SK-N-SH treated with all-trans-retinoic acid at 6 μM for 48 hours (cell line): ENCODE results near the gene DHRS3.

ENCODE experiments used
- ATAC-seq: fragments of 200-7000 bp; cut with Tn5 transposase; 3 replicates; pipeline ENCODE4 v1.9.1; 2020; ENCODE audit warnings: mild to moderate bottlenecking, moderate library complexity
- ARNTL ChIP-seq: fragments of 450-650 bp; formaldehyde crosslinking; IDR thresholded peaks from 2 replicates; pipeline ENCODE4 v1.5.0; 2020; ENCODE audit warnings: low read depth, mild to moderate bottlenecking, moderate library complexity, borderline replicate concordance
- BACH2 ChIP-seq: fragments of 250-450 bp; sonication (Bioruptor Pico); IDR thresholded peaks from 2 replicates; pipeline ENCODE4 v1.9.0; 2021; ENCODE audit warnings: mild to moderate bottlenecking, borderline replicate concordance
- CSDC2 ChIP-seq: fragments of 250-450 bp; sonication (Bioruptor Pico); IDR thresholded peaks from 2 replicates; pipeline ENCODE4 v1.5.0; 2020; ENCODE audit warnings: mild to moderate bottlenecking, moderate library complexity
- ESRRG ChIP-seq: fragments of 250-450 bp; sonication (Bioruptor Pico); IDR thresholded peaks from 2 replicates; pipeline ENCODE4 v1.6.1; 2021; ENCODE audit warnings: mild to moderate bottlenecking
- GLIS3 ChIP-seq: fragments of 250-450 bp; sonication (Bioruptor Pico); IDR thresholded peaks from 2 replicates; pipeline ENCODE4 v1.5.0; 2020; ENCODE audit warnings: mild to moderate bottlenecking, moderate library complexity
- ISL1 ChIP-seq: fragments of 250-450 bp; sonication (Bioruptor Pico); IDR thresholded peaks from 2 replicates; pipeline ENCODE4 v2.1.2; 2022; ENCODE audit warnings: mild to moderate bottlenecking, moderate library complexity
- OSR1 ChIP-seq: fragments of 250-450 bp; sonication (Bioruptor Pico); IDR thresholded peaks from 2 replicates; pipeline ENCODE4 v1.8.0; 2022; ENCODE audit warnings: moderate library complexity, mild to moderate bottlenecking, inconsistent platforms
- PPARA ChIP-seq: fragments of 250-450 bp; sonication (Bioruptor Pico); IDR thresholded peaks from 2 replicates; pipeline ENCODE4 v1.5.0; 2020; ENCODE audit warnings: mild to moderate bottlenecking, borderline replicate concordance
- RARB ChIP-seq: fragments of 250-450 bp; sonication (Bioruptor Pico); IDR thresholded peaks from 2 replicates; pipeline ENCODE4 v1.8.0; 2021; ENCODE audit warnings: mild to moderate bottlenecking, moderate library complexity
- SNAI2 ChIP-seq: fragments of 250-450 bp; sonication (Bioruptor Pico); IDR thresholded peaks from 2 replicates; pipeline ENCODE4 v1.5.0; 2020; ENCODE audit warnings: mild to moderate bottlenecking, moderate library complexity
- TCF4 ChIP-seq: fragments of 250-450 bp; sonication (Bioruptor Pico); IDR thresholded peaks from 2 replicates; pipeline ENCODE4 v1.8.0; 2021; ENCODE audit warnings: mild to moderate bottlenecking, moderate library complexity, borderline replicate concordance
- TOX ChIP-seq: fragments of 250-450 bp; sonication (Bioruptor Pico); IDR thresholded peaks from 2 replicates; pipeline ENCODE4 v1.8.0; 2021; ENCODE audit warnings: mild to moderate bottlenecking, moderate library complexity, borderline replicate concordance
- ZC3H10 ChIP-seq: fragments of 250-450 bp; sonication (Bioruptor Pico); IDR thresholded peaks from 2 replicates; pipeline ENCODE4 v1.5.1; 2021; ENCODE audit warnings: mild to moderate bottlenecking, moderate library complexity
- ZFP3 ChIP-seq: fragments of 250-450 bp; sonication (Bioruptor Pico); IDR thresholded peaks from 2 replicates; pipeline ENCODE4 v1.5.0; 2020; ENCODE audit warnings: mild to moderate bottlenecking, moderate library complexity
- ZFP30 ChIP-seq: fragments of 450-650 bp; formaldehyde crosslinking; IDR thresholded peaks from 2 replicates; pipeline ENCODE4 v1.5.0; 2022; ENCODE audit warnings: mild to moderate bottlenecking, moderate library complexity
- ZNF565 ChIP-seq: fragments of 450-650 bp; formaldehyde crosslinking; conservative IDR thresholded peaks from 2 replicates; pipeline ENCODE4 v1.5.0; 2020; ENCODE audit warnings: low read depth, mild to moderate bottlenecking, moderate library complexity
- ZNF70 ChIP-seq: fragments of 450-650 bp; formaldehyde crosslinking; IDR thresholded peaks from 2 replicates; pipeline ENCODE4 v1.5.0; 2020; ENCODE audit warnings: mild to moderate bottlenecking, moderate library complexity
- TF ChIP-seq, protein P1 (sequence below): fragments of 250-450 bp; sonication (Bioruptor Pico); IDR thresholded peaks from 2 replicates; pipeline ENCODE4 v1.5.1; 2021; ENCODE audit warnings: mild to moderate bottlenecking, moderate library complexity
- TF ChIP-seq, protein P2 (sequence below): fragments of 250-450 bp; sonication (Bioruptor Pico); IDR thresholded peaks from 2 replicates; pipeline ENCODE4 v1.8.0; 2021; ENCODE audit warnings: low read depth, mild to moderate bottlenecking, moderate library complexity, borderline replicate concordance
- TF ChIP-seq, protein P3 (sequence below): fragments of 250-450 bp; sonication (Bioruptor Pico); IDR thresholded peaks from 2 replicates; pipeline ENCODE4 v1.5.1; 2020; ENCODE audit warnings: low read depth, mild to moderate bottlenecking, moderate library complexity
- TF ChIP-seq, protein P4 (sequence below): fragments of 250-450 bp; sonication (Bioruptor Pico); IDR thresholded peaks from 2 replicates; pipeline ENCODE4 v1.5.0; 2020; ENCODE audit warnings: mild to moderate bottlenecking, moderate library complexity

Gene DHRS3, protein sequence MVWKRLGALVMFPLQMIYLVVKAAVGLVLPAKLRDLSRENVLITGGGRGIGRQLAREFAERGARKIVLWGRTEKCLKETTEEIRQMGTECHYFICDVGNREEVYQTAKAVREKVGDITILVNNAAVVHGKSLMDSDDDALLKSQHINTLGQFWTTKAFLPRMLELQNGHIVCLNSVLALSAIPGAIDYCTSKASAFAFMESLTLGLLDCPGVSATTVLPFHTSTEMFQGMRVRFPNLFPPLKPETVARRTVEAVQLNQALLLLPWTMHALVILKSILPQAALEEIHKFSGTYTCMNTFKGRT

DNA sequence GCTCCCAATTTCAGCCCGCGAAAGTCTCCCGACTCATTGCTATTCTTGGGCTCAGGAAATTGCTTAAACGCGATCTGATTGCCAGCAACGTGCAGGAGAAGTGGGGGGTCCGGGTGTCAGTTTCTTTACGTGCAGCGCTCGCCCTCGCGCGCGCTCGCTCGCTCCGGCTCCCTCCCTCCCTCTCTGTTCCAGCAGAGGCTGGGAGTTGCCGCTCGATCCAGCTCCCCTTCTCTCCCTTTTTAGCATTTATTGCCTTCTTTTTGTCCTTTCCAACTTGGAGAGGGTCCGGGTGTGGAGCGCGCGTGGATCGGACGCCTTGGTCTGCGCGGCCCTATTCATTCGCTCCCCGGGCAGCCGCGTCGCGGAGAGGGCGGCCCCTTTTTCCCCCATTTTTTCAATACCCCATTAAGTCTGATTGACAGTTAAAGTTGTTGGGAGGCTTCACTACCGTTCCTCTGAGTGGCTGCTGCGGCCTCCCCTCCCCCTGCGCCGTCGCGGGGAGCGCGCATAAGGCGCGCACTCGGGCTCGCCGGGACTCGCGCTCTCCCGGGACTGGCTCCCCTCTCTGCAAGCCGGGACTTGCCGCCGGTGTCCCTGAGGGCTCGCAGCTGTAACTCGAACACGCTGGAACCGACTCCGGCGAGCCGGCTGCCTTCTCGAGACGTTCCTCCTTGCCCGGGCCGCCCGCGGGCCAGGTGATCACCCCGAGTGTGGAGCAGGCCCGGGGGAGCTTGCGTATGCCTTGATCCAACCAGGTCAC is at the start of gene DHRS3:
TSS of gene DHRS3 (minus strand) at position 310 of the 760 bp plus-strand sequence. CDS start 862 bp downstream, outside the sequence.
- TF ChIP-seq SNAI2 (CRISPR knock-in tag) (0 out of 2 replicates have a peak, but pooled peaks have one; percentile 12), CSDC2 (0 out of 2 replicates have a peak, but pooled peaks have one; percentile 40), PPARA (CRISPR knock-in tag) (no peak), GLIS3 (0 out of 2 replicates have a peak, but pooled peaks have one; percentile 27)
- peak; percentile 8; the same call in 1 of the 3 replicates for ATAC-seq

DNA sequence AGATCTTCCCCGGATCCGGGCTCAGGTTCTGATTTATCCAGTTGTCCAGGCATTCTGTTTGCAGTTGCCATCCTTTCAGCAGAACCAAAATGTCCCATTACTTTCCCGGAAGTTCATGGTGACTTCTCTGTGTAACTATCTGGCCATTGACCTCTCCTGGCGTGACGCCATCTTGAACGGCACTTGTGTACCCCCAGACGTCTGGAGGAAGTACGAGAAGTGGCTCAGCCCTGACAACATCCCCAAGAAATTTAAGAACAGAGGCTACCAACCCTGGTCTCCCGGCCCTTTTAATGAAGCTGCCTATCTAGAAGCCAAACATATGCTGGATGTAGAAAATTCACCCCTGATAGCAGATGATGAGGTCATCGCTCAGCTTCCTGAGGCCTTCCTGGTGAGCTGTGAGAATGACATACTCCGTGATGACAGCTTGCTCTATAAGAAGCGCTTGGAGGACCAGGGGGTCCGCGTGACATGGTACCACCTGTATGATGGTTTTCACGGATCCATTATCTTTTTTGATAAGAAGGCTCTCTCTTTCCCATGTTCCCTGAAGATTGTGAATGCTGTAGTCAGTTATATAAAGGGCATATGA is 48.2 kb upstream of the DHRS3 start:
- ATAC-seq = no peak
- TF ChIP-seq ARNTL (CRISPR knock-in tag) (no peak), TOX (no peak), OSR1 (CRISPR knock-in tag) (no peak), ZNF565 (CRISPR knock-in tag) (no peak), SNAI2 (CRISPR knock-in tag) (no peak), ZFP30 (no peak), ISL1 (CRISPR knock-in tag) (no peak), RARB (CRISPR knock-in tag) (no peak), ZNF70 (CRISPR knock-in tag) (no peak)

DNA sequence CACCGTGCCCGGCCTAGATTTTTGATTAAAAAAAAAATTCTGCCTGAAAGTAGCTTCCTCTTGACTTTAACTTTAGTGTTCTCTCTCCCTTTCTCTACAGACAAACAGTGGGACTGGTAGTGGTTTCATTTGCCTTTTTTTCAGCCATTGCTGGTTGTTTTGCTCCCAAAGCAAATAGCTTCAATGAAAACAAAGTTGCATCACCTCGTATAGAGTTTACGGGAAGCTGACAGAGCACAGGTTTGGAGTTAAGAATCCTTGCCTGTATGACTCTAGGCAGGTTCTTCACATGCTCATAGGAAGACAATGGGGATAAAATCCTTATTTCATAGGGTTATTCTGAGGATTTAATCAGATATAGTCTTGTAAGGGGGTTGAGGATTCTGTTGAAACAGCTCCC is 47.5 kb upstream of the DHRS3 start:
- TF ChIP-seq ZNF565 (CRISPR knock-in tag) = no peak
- no peak for TF ChIP-seq ARNTL (CRISPR knock-in tag)
- TF ChIP-seq ZNF70 (CRISPR knock-in tag) = no peak
- TF ChIP-seq, protein P1, sequence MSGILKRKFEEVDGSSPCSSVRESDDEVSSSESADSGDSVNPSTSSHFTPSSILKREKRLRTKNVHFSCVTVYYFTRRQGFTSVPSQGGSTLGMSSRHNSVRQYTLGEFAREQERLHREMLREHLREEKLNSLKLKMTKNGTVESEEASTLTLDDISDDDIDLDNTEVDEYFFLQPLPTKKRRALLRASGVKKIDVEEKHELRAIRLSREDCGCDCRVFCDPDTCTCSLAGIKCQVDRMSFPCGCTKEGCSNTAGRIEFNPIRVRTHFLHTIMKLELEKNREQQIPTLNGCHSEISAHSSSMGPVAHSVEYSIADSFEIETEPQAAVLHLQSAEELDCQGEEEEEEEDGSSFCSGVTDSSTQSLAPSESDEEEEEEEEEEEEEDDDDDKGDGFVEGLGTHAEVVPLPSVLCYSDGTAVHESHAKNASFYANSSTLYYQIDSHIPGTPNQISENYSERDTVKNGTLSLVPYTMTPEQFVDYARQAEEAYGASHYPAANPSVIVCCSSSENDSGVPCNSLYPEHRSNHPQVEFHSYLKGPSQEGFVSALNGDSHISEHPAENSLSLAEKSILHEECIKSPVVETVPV (CRISPR knock-in tag) = no peak
- TF ChIP-seq, protein P2, sequence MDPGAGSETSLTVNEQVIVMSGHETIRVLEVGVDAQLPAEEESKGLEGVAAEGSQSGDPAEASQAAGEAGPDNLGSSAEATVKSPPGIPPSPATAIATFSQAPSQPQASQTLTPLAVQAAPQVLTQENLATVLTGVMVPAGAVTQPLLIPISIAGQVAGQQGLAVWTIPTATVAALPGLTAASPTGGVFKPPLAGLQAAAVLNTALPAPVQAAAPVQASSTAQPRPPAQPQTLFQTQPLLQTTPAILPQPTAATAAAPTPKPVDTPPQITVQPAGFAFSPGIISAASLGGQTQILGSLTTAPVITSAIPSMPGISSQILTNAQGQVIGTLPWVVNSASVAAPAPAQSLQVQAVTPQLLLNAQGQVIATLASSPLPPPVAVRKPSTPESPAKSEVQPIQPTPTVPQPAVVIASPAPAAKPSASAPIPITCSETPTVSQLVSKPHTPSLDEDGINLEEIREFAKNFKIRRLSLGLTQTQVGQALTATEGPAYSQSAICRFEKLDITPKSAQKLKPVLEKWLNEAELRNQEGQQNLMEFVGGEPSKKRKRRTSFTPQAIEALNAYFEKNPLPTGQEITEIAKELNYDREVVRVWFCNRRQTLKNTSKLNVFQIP (CRISPR knock-in tag) = no peak
- TF ChIP-seq GLIS3 = no peak
- TF ChIP-seq TCF4 (CRISPR knock-in tag) = no peak
- no peak for TF ChIP-seq ZFP3 (CRISPR knock-in tag)
- no peak for TF ChIP-seq ESRRG (CRISPR knock-in tag)
- no peak for TF ChIP-seq TOX
- TF ChIP-seq, protein P3, sequence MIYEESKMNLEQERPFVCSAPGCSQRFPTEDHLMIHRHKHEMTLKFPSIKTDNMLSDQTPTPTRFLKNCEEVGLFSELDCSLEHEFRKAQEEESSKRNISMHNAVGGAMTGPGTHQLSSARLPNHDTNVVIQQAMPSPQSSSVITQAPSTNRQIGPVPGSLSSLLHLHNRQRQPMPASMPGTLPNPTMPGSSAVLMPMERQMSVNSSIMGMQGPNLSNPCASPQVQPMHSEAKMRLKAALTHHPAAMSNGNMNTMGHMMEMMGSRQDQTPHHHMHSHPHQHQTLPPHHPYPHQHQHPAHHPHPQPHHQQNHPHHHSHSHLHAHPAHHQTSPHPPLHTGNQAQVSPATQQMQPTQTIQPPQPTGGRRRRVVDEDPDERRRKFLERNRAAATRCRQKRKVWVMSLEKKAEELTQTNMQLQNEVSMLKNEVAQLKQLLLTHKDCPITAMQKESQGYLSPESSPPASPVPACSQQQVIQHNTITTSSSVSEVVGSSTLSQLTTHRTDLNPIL (CRISPR knock-in tag) = no peak
- TF ChIP-seq BACH2 (CRISPR knock-in tag) = no peak
- no peak for TF ChIP-seq OSR1 (CRISPR knock-in tag)
- TF ChIP-seq ISL1 (CRISPR knock-in tag) = no peak
- TF ChIP-seq, all 23 proteins: peak for 0
- no peak for ATAC-seq

DNA sequence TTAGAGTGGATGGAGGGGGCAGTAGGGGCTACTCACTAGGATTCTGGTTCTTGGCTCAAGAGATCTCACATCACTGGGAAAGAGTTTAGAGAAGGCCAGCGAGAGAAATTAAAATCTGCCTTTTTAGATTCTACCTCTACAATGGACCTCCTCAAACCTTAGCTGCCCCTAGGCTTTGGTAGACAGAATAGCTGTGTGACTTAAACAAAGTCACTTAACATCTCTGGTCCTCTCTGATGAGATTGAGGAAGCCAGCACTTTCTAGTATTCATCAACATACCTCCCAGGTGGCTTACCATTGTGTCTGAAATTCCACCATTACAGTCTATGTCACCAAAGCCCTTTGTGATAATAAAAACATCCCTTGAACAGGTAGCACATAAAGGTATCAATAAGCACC is 44.5 kb upstream of the DHRS3 start:
- no peak for ATAC-seq
- TF ChIP-seq, protein P3 (CRISPR knock-in tag) = no peak
- TF ChIP-seq ARNTL (CRISPR knock-in tag) = no peak
- TF ChIP-seq OSR1 (CRISPR knock-in tag) = no peak
- no peak for TF ChIP-seq TOX
- TF ChIP-seq SNAI2 (CRISPR knock-in tag) = no peak
- TF ChIP-seq PPARA (CRISPR knock-in tag) = no peak
- no peak for TF ChIP-seq ZFP30
- TF ChIP-seq ZC3H10 (CRISPR knock-in tag) = no peak
- no peak for TF ChIP-seq GLIS3
- TF ChIP-seq TCF4 (CRISPR knock-in tag) = no peak
- TF ChIP-seq, protein P4, sequence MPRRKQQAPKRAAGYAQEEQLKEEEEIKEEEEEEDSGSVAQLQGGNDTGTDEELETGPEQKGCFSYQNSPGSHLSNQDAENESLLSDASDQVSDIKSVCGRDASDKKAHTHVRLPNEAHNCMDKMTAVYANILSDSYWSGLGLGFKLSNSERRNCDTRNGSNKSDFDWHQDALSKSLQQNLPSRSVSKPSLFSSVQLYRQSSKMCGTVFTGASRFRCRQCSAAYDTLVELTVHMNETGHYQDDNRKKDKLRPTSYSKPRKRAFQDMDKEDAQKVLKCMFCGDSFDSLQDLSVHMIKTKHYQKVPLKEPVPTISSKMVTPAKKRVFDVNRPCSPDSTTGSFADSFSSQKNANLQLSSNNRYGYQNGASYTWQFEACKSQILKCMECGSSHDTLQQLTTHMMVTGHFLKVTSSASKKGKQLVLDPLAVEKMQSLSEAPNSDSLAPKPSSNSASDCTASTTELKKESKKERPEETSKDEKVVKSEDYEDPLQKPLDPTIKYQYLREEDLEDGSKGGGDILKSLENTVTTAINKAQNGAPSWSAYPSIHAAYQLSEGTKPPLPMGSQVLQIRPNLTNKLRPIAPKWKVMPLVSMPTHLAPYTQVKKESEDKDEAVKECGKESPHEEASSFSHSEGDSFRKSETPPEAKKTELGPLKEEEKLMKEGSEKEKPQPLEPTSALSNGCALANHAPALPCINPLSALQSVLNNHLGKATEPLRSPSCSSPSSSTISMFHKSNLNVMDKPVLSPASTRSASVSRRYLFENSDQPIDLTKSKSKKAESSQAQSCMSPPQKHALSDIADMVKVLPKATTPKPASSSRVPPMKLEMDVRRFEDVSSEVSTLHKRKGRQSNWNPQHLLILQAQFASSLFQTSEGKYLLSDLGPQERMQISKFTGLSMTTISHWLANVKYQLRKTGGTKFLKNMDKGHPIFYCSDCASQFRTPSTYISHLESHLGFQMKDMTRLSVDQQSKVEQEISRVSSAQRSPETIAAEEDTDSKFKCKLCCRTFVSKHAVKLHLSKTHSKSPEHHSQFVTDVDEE (CRISPR knock-in tag) = no peak
- TF ChIP-seq ISL1 (CRISPR knock-in tag) = no peak
- TF ChIP-seq, protein P1 (CRISPR knock-in tag) = no peak
- no peak for TF ChIP-seq ESRRG (CRISPR knock-in tag)
- no peak for TF ChIP-seq ZNF565 (CRISPR knock-in tag)
- TF ChIP-seq RARB (CRISPR knock-in tag) = no peak
